ENCODE measurements around the gene PLCH1.

PLCH1 gene

GRCh38 chr3:155365178-155365783, 379.6 kb downstream of the PLCH1 start:
- Histone ChIP-seq H3K4me3 (ENCODE audit: low read length in 2 of 2) (no peak overlapping the region), H3K4me1 (ENCODE audit: control insufficient read depth, insufficient read depth, low read length) (peaks cover 4% of the 10 kb centered on the region), H3K9me3 (ENCODE audit: control insufficient read depth in 2 of 2, low read length in 2 of 2) (peaks cover 0 to 5% of the 10 kb centered on the region in 2 donors), H3K36me3 (ENCODE audit: control insufficient read depth in 2 of 2, insufficient read depth in 2 of 2, low read length in 2 of 2) (no peaks in the 10 kb centered on the region), H3K27ac (ENCODE audit: low read length) (no peak overlapping the region), H3K27me3 (ENCODE audit: control insufficient read depth in 1 of 2, insufficient read depth in 2 of 2, low read length in 2 of 2) (no peaks in the 10 kb centered on the region), H3K9ac (ENCODE audit: low read length in 2 of 2) (no peak overlapping the region)

- no peaks in the 10 kb centered on the region for H3K36me3 ChIP-seq (ENCODE audit: control insufficient read depth in 2 of 2, insufficient read depth in 2 of 2, low read length in 2 of 2)
- H3K4me3 ChIP-seq (ENCODE audit: low read length in 2 of 2) = no peak overlapping the region
- no peaks in the 10 kb centered on the region for H3K27me3 ChIP-seq (ENCODE audit: control insufficient read depth in 1 of 2, insufficient read depth in 2 of 2, low read length in 2 of 2)
- no peak overlapping the region for H3K27ac ChIP-seq (ENCODE audit: low read length)
- H3K9me3 ChIP-seq (ENCODE audit: control insufficient read depth in 2 of 2, low read length in 2 of 2) = peaks cover 0 to 5% of the 10 kb centered on the region in 2 donors
- no peak overlapping the region for H3K9ac ChIP-seq (ENCODE audit: low read length in 2 of 2)
- H3K4me1 ChIP-seq (ENCODE audit: control insufficient read depth, insufficient read depth, low read length) = peaks cover 4% of the 10 kb centered on the region
Observed at GRCh38 chr3:155364492-155364891, 380.4 kb downstream of the PLCH1 start.

GRCh38 chr3:155363690-155364070, 381.2 kb downstream of the PLCH1 start:
- H3K9ac ChIP-seq (ENCODE audit: low read length in 2 of 2) = no peak overlapping the region
- H3K4me3 ChIP-seq (ENCODE audit: low read length in 2 of 2) = no peak overlapping the region
- H3K4me1 ChIP-seq (ENCODE audit: control insufficient read depth, insufficient read depth, low read length) = peaks cover under 1% of the 10 kb centered on the region
- peaks cover 0 to 5% of the 10 kb centered on the region in 2 donors for H3K9me3 ChIP-seq (ENCODE audit: control insufficient read depth in 2 of 2, low read length in 2 of 2)
- no peaks in the 10 kb centered on the region for H3K36me3 ChIP-seq (ENCODE audit: control insufficient read depth in 2 of 2, insufficient read depth in 2 of 2, low read length in 2 of 2)
- no peaks in the 10 kb centered on the region for H3K27me3 ChIP-seq (ENCODE audit: control insufficient read depth in 1 of 2, insufficient read depth in 2 of 2, low read length in 2 of 2)
- H3K27ac ChIP-seq (ENCODE audit: low read length) = no peak overlapping the region

- H3K4me3 ChIP-seq (ENCODE audit: low read length in 2 of 2) = no peak overlapping the region
- no peaks in the 10 kb centered on the region for H3K27me3 ChIP-seq (ENCODE audit: control insufficient read depth in 1 of 2, insufficient read depth in 2 of 2, low read length in 2 of 2)
- H3K27ac ChIP-seq (ENCODE audit: low read length) = no peak overlapping the region
- H3K4me1 ChIP-seq (ENCODE audit: control insufficient read depth, insufficient read depth, low read length) = no peaks in the 10 kb centered on the region
- H3K9ac ChIP-seq (ENCODE audit: low read length in 2 of 2) = no peak overlapping the region
- H3K9me3 ChIP-seq (ENCODE audit: control insufficient read depth in 2 of 2, low read length in 2 of 2) = peaks cover 0 to 5% of the 10 kb centered on the region in 2 donors
- H3K36me3 ChIP-seq (ENCODE audit: control insufficient read depth in 2 of 2, insufficient read depth in 2 of 2, low read length in 2 of 2) = no peaks in the 10 kb centered on the region
Observed at GRCh38 chr3:155362808-155363689, 381.8 kb downstream of the PLCH1 start.

GRCh38 chr3:155360281-155360680, 384.6 kb downstream of the PLCH1 start:
- H3K9ac ChIP-seq (ENCODE audit: low read length in 2 of 2) = no peak overlapping the region
- H3K36me3 ChIP-seq (ENCODE audit: control insufficient read depth in 2 of 2, insufficient read depth in 2 of 2, low read length in 2 of 2) = no peaks in the 10 kb centered on the region
- H3K27ac ChIP-seq (ENCODE audit: low read length) = no peak overlapping the region
- H3K9me3 ChIP-seq (ENCODE audit: control insufficient read depth in 2 of 2, low read length in 2 of 2) = peaks cover 0 to 2% of the 10 kb centered on the region in 2 donors
- no peaks in the 10 kb centered on the region for H3K4me1 ChIP-seq (ENCODE audit: control insufficient read depth, insufficient read depth, low read length)
- H3K27me3 ChIP-seq (ENCODE audit: control insufficient read depth in 1 of 2, insufficient read depth in 2 of 2, low read length in 2 of 2) = no peaks in the 10 kb centered on the region
- no peak overlapping the region for H3K4me3 ChIP-seq (ENCODE audit: low read length in 2 of 2)

GRCh38 chr3:155356594-155357370, 388.1 kb downstream of the PLCH1 start:
- no peaks in the 10 kb centered on the region for H3K9me3 ChIP-seq (ENCODE audit: control insufficient read depth in 2 of 2, low read length in 2 of 2)
- no peaks in the 10 kb centered on the region for H3K4me1 ChIP-seq (ENCODE audit: control insufficient read depth, insufficient read depth, low read length)
- no peaks in the 10 kb centered on the region for H3K36me3 ChIP-seq (ENCODE audit: control insufficient read depth in 2 of 2, insufficient read depth in 2 of 2, low read length in 2 of 2)
- H3K4me3 ChIP-seq (ENCODE audit: low read length in 2 of 2) = no peak overlapping the region
- H3K9ac ChIP-seq (ENCODE audit: low read length in 2 of 2) = no peak overlapping the region
- H3K27me3 ChIP-seq (ENCODE audit: control insufficient read depth in 1 of 2, insufficient read depth in 2 of 2, low read length in 2 of 2) = no peaks in the 10 kb centered on the region
- no peak overlapping the region for H3K27ac ChIP-seq (ENCODE audit: low read length)

- no peak overlapping the region for H3K9ac ChIP-seq (ENCODE audit: low read length in 2 of 2)
- no peaks in the 10 kb centered on the region for H3K27me3 ChIP-seq (ENCODE audit: control insufficient read depth in 1 of 2, insufficient read depth in 2 of 2, low read length in 2 of 2)
- no peaks in the 10 kb centered on the region for H3K9me3 ChIP-seq (ENCODE audit: control insufficient read depth in 2 of 2, low read length in 2 of 2)
- no peaks in the 10 kb centered on the region for H3K36me3 ChIP-seq (ENCODE audit: control insufficient read depth in 2 of 2, insufficient read depth in 2 of 2, low read length in 2 of 2)
- H3K27ac ChIP-seq (ENCODE audit: low read length) = no peak overlapping the region
- no peak overlapping the region for H3K4me3 ChIP-seq (ENCODE audit: low read length in 2 of 2)
- no peaks in the 10 kb centered on the region for H3K4me1 ChIP-seq (ENCODE audit: control insufficient read depth, insufficient read depth, low read length)
Observed at GRCh38 chr3:155354658-155355057, 390.2 kb downstream of the PLCH1 start.

GRCh38 chr3:155352900-155353490, 391.9 kb downstream of the PLCH1 start:
- Histone ChIP-seq H3K27me3 (ENCODE audit: control insufficient read depth in 1 of 2, insufficient read depth in 2 of 2, low read length in 2 of 2) (no peaks in the 10 kb centered on the region), H3K36me3 (ENCODE audit: control insufficient read depth in 2 of 2, insufficient read depth in 2 of 2, low read length in 2 of 2) (no peaks in the 10 kb centered on the region), H3K27ac (ENCODE audit: low read length) (no peak overlapping the region), H3K4me3 (ENCODE audit: low read length in 2 of 2) (no peak overlapping the region), H3K9ac (ENCODE audit: low read length in 2 of 2) (no peak overlapping the region), H3K9me3 (ENCODE audit: control insufficient read depth in 2 of 2, low read length in 2 of 2) (no peaks in the 10 kb centered on the region), H3K4me1 (ENCODE audit: control insufficient read depth, insufficient read depth, low read length) (no peaks in the 10 kb centered on the region)

- no peaks in the 10 kb centered on the region for H3K9me3 ChIP-seq (ENCODE audit: control insufficient read depth in 2 of 2, low read length in 2 of 2)
- no peak overlapping the region for H3K27ac ChIP-seq (ENCODE audit: low read length)
- no peaks in the 10 kb centered on the region for H3K36me3 ChIP-seq (ENCODE audit: control insufficient read depth in 2 of 2, insufficient read depth in 2 of 2, low read length in 2 of 2)
- no peaks in the 10 kb centered on the region for H3K4me1 ChIP-seq (ENCODE audit: control insufficient read depth, insufficient read depth, low read length)
- no peaks in the 10 kb centered on the region for H3K27me3 ChIP-seq (ENCODE audit: control insufficient read depth in 1 of 2, insufficient read depth in 2 of 2, low read length in 2 of 2)
- no peak overlapping the region for H3K4me3 ChIP-seq (ENCODE audit: low read length in 2 of 2)
- no peak overlapping the region for H3K9ac ChIP-seq (ENCODE audit: low read length in 2 of 2)
Observed at GRCh38 chr3:155350571-155350970, 394.3 kb downstream of the PLCH1 start.

GRCh38 chr3:155347901-155348300, 397.0 kb downstream of the PLCH1 start:
- Histone ChIP-seq H3K4me1 (ENCODE audit: control insufficient read depth, insufficient read depth, low read length) (no peaks in the 10 kb centered on the region), H3K27me3 (ENCODE audit: control insufficient read depth in 1 of 2, insufficient read depth in 2 of 2, low read length in 2 of 2) (no peaks in the 10 kb centered on the region), H3K4me3 (ENCODE audit: low read length in 2 of 2) (no peak overlapping the region), H3K36me3 (ENCODE audit: control insufficient read depth in 2 of 2, insufficient read depth in 2 of 2, low read length in 2 of 2) (no peaks in the 10 kb centered on the region), H3K27ac (ENCODE audit: low read length) (no peak overlapping the region), H3K9ac (ENCODE audit: low read length in 2 of 2) (no peak overlapping the region), H3K9me3 (ENCODE audit: control insufficient read depth in 2 of 2, low read length in 2 of 2) (no peaks in the 10 kb centered on the region)

Measured in stomach smooth muscle (tissue), 2 donors.